Osteocyte (in vitro differentiated cells): ENCODE results near the gene GABRE. TPM values are rescaled to one million over a fixed set of nuclear protein-coding genes. Genes with fewer than 3 reads are reported as not detected.

Experiments used
- DNase-seq: peaks from one replicate; pipeline ENCODE4 v3.0.0; 2021; ENCODE audit warnings: mixed read lengths; ENCODE audit not compliant: unreplicated experiment; ENCODE audit errors: extremely low spot score
- H3K27ac Mint-ChIP-seq: one replicate; pipeline ENCODE4 v1.8.0; 2021; ENCODE audit warnings: mild to moderate bottlenecking, mixed read lengths; ENCODE audit not compliant: unreplicated experiment
- H3K27me3 Mint-ChIP-seq: one replicate; pipeline ENCODE4 v1.8.0; 2021; ENCODE audit warnings: mixed read lengths; ENCODE audit not compliant: unreplicated experiment
- H3K36me3 Mint-ChIP-seq: one replicate; pipeline ENCODE4 v1.8.0; 2021; ENCODE audit warnings: mixed read lengths; ENCODE audit not compliant: unreplicated experiment
- H3K4me1 Mint-ChIP-seq: one replicate; pipeline ENCODE4 v1.8.0; 2021; ENCODE audit warnings: mixed read lengths; ENCODE audit not compliant: unreplicated experiment
- H3K4me3 Mint-ChIP-seq: one replicate; pipeline ENCODE4 v1.8.0; 2021; ENCODE audit warnings: mild to moderate bottlenecking, moderate library complexity, mixed read lengths; ENCODE audit not compliant: unreplicated experiment
- H3K9me3 Mint-ChIP-seq: one replicate; pipeline ENCODE4 v1.8.0; 2021; ENCODE audit warnings: mixed read lengths; ENCODE audit not compliant: unreplicated experiment
- CTCF ChIP-seq: fragments of 200-600 bp; sonication (generic); IDR thresholded peaks from 2 replicates; pipeline ENCODE4 v1.5.0; 2021; ENCODE audit warnings: antibody characterized with exemption, mild to moderate bottlenecking, moderate library complexity
- total RNA-seq: library from RNA; stranded (reverse); gene quantifications from 2 replicates; pipeline ENCODE4 v1.2.1, GENCODE V29; 2021

GABRE gene
- total RNA-seq, 1 donor from 2014 or later = 1.4 TPM

DNA sequence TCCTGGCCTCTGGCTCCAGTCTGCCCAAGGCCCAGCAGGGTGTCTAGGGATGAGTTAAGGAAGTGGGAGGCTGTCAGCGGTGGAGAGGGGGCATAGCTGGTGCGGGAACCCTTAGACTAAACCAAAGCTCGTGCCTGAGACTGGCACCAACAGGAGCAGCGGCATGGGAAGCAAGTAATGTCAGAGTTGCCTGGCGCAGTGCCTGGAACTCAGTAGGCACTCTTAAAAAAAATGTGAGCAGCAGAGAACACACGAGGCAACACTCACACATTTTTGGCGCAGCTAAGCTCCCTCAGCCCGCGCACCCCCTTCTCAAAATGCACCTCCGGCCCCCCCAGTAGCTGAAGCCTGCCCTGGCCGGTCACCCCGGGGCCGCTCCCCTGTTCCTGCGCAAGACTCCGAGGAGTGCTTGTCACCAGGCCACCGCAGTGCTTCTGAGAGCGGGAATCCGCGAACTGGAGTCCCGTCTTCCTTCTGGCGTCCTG lies 583 bp downstream of the GABRE start:
- H3K27me3 Mint-ChIP-seq = peaks cover 6% of the 10 kb centered on the region
- no peak overlapping the region for H3K27ac Mint-ChIP-seq
- no peak overlapping the region for H3K4me3 Mint-ChIP-seq
- DNase-seq = no peak
- TF ChIP-seq CTCF = no peak
- peaks cover 21% of the 10 kb centered on the region for H3K9me3 Mint-ChIP-seq
- peaks cover 3% of the 10 kb centered on the region for H3K4me1 Mint-ChIP-seq
- H3K36me3 Mint-ChIP-seq = no peaks in the 10 kb centered on the region

DNA sequence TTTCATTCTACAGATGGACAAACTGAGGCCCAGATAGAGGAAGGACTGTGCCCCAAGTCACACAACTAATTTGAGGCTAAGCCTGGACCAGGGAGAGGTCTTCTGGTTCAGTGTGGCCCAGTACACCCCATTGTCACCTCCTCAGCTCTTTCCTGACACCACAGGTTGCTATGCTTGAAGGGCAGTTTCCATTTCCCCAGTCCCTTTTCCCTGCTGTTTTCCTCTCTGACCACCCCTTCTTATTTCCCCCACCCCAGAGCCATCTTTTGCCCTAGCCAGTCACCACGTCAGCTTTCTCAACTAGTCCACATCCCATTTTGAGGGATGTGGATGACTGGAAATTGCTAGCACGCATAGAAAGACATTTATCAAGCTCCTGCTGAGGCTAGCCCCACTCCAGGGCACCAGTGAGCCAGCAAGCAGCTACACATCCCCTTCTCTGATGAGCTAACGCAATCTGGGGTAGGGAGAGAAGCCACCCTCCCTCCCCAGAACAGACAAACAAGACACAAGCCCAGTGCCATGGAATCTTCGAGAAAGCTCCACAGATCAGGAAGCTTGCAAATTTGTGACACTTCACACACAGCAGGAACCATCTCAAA lies 1.3 kb downstream of the GABRE start:
- H3K4me3 Mint-ChIP-seq = peak overlapping the region; percentile 28
- TF ChIP-seq CTCF = no peak
- peaks cover 26% of the 10 kb centered on the region for H3K9me3 Mint-ChIP-seq
- H3K4me1 Mint-ChIP-seq = peaks cover 3% of the 10 kb centered on the region
- no peak for DNase-seq
- H3K27ac Mint-ChIP-seq = no peak overlapping the region
- H3K27me3 Mint-ChIP-seq = peaks cover 6% of the 10 kb centered on the region
- no peaks in the 10 kb centered on the region for H3K36me3 Mint-ChIP-seq

- Mint-ChIP-seq H3K4me1 (peaks cover 3% of the 10 kb centered on the region), H3K27me3 (peaks cover 6% of the 10 kb centered on the region), H3K27ac (no peak overlapping the region), H3K4me3 (no peak overlapping the region), H3K36me3 (no peaks in the 10 kb centered on the region), H3K9me3 (peaks cover 12% of the 10 kb centered on the region)
- no peak for TF ChIP-seq CTCF
- DNase-seq = no peak
Observed at GRCh38 chrX:151970661-151971060, 3.8 kb downstream of the GABRE start.

GRCh38 chrX:151970027-151970426 lies 4.4 kb downstream of the GABRE start:
- H3K4me1 Mint-ChIP-seq = peaks cover 3% of the 10 kb centered on the region
- no peak overlapping the region for H3K27ac Mint-ChIP-seq
- H3K36me3 Mint-ChIP-seq = no peaks in the 10 kb centered on the region
- TF ChIP-seq CTCF = no peak
- peaks cover 16% of the 10 kb centered on the region for H3K9me3 Mint-ChIP-seq
- H3K4me3 Mint-ChIP-seq = no peak overlapping the region
- no peak for DNase-seq
- peaks cover 6% of the 10 kb centered on the region for H3K27me3 Mint-ChIP-seq

- H3K27ac Mint-ChIP-seq = no peak overlapping the region
- no peak overlapping the region for H3K4me3 Mint-ChIP-seq
- H3K36me3 Mint-ChIP-seq = no peaks in the 10 kb centered on the region
- no peaks in the 10 kb centered on the region for H3K27me3 Mint-ChIP-seq
- H3K9me3 Mint-ChIP-seq = peaks cover 45% of the 10 kb centered on the region
- DNase-seq = no peak
- no peaks in the 10 kb centered on the region for H3K4me1 Mint-ChIP-seq
- TF ChIP-seq CTCF = no peak
Observed at GRCh38 chrX:151966236-151966635, 8.2 kb downstream of the GABRE start.
